NCI-H345 treated with DMSO at 0.1 percent for 48 hours (cell line): Measurements from ENCODE around the gene ZNF367.

ENCODE experiments used
- DNase-seq: peaks from one replicate; lab custom pipeline; 2025; ENCODE audit not compliant: unreplicated experiment; lab: John Stamatoyannopoulos, UW

Gene ZNF367

GRCh38 chr9:96418083-96418919 is at the start of gene ZNF367:
Gene ZNF367, minus strand, starts transcription at chr9:96418370. Its CDS starts 338 bp downstream, at chr9:96418032.
- peak; percentile 91 for DNase-seq

- no peak for DNase-seq
These were observed 49.6 kb upstream of the ZNF367 start for GRCh38 chr9:96467784-96468183.

- no peak for DNase-seq
These were observed 46.3 kb upstream of the ZNF367 start for GRCh38 chr9:96464426-96464825.

- no peak for DNase-seq
These were observed 44.4 kb upstream of the ZNF367 start for GRCh38 chr9:96462541-96462940.

GRCh38 chr9:96461336-96461735 is 43.2 kb upstream of the ZNF367 start:
- DNase-seq = no peak

GRCh38 chr9:96460882-96461281 is 42.7 kb upstream of the ZNF367 start:
- DNase-seq = no peak

- no peak for DNase-seq
These were observed 42.3 kb upstream of the ZNF367 start for GRCh38 chr9:96460470-96460869.

GRCh38 chr9:96459268-96460007 is 41.3 kb upstream of the ZNF367 start:
- DNase-seq = no peak

GRCh38 chr9:96458226-96458625 is 40.1 kb upstream of the ZNF367 start:
- no peak for DNase-seq

- no peak for DNase-seq
These were observed 39.1 kb upstream of the ZNF367 start for GRCh38 chr9:96457266-96457665.

GRCh38 chr9:96453625-96454024 is 35.5 kb upstream of the ZNF367 start:
- DNase-seq = no peak

- peak; percentile 38 for DNase-seq
These were observed 32.7 kb upstream of the ZNF367 start for GRCh38 chr9:96450613-96451528.

- peak; percentile 96 for DNase-seq
These were observed 31.9 kb upstream of the ZNF367 start, which contains the start of gene HABP4 for GRCh38 chr9:96449845-96450612. Gene HABP4, plus strand, starts transcription at chr9:96450169. Its CDS starts 111 bp downstream, at chr9:96450280.

GRCh38 chr9:96449523-96449844 is 31.3 kb upstream of the ZNF367 start:
- no peak for DNase-seq

- DNase-seq = no peak
These were observed 30.5 kb upstream of the ZNF367 start for GRCh38 chr9:96448546-96449170.

- no peak for DNase-seq
These were observed 29.2 kb upstream of the ZNF367 start for GRCh38 chr9:96447406-96447805.

- DNase-seq = no peak
These were observed 24.3 kb upstream of the ZNF367 start for GRCh38 chr9:96442491-96442890.

GRCh38 chr9:96441798-96442445 is 23.8 kb upstream of the ZNF367 start:
- no peak for DNase-seq

GRCh38 chr9:96440671-96441199 is 22.6 kb upstream of the ZNF367 start:
- DNase-seq = no peak
